GM19395 (cell line): ENCODE results near the gene OSBPL5.

Experiments used
- ATAC-seq: cut with Tn5 transposase; IDR thresholded peaks from one replicate; pipeline ENCODE4 v1.9.1; 2021; ENCODE audit warnings: mild to moderate bottlenecking, moderate library complexity; ENCODE audit not compliant: unreplicated experiment

Gene OSBPL5

DNA sequence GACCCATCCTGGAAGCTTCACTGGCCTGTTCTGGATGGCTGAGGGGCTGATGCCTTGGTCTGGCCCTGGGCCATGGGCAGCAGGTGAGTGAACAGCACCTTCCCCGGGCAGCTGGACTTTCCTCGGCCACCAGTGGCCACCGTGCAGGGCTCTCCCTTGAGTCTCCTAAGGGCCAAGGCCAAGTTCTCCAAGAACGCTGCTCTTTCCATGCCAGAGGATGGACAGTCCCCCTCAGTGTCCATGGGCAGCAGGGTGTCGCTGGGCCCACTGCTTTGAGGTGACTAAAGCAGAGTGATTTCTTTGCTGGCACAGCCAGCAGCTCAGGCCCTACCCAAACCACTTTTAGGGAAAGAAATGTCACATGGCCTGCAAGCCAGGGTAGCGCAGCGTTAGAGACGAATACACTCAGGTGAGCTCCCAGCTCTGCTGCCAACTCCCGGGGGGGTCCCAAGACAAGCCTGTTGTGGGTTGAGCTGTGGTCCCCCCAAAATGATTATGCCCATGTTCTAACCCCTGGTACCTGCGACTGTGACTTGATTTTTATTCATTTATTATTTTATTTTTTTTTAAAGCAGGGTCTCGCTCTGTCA is 104.6 kb downstream of the OSBPL5 start:
- no peak for ATAC-seq

- ATAC-seq = no peak
These were observed 106.1 kb downstream of the OSBPL5 start for GRCh38 chr11:3058753-3059664.

DNA sequence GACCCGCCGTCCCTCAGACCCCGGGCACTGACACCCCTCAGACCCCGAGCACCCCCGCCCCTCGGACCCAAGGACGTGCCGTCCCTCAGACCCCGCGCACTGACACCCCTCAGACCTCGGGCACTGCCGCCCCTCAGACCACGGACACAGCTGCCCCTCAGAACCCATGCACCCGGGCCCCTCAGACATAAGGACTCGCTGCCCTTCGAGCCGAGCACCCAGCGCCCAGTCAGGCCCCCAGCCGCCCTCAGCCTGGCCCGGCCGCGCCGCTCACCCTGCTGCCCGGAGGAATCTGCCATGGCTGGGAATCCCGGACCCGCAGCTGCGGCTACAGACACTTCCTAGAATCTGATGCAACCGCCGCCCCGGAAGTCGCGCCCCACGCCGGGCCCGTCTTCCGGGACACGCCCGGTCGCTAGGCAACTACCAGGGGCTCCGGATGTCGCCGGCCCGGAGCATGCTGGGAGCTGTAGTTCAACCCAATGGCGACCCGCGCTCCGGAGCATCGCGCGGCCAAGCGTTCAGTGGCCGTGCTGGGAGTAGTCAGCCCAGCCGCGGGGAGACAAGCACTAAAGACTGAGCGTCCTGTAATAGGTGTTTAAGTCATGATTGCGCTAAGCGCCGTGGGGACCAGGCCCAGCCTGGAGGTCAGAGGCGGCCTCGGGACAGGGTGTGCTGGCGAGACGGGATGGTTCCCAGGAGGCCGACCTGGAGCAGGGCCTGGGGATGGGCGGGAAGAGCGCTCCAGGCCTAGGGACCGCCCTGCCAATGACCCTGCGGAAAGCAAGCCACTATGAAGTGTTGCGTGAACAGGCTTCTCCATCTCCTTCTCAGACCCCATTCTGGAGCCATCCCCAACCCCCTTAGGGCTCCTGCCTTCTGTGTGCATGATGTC is 107.8 kb downstream of the OSBPL5 start, which contains the start of gene CARS1:
TSS of gene CARS1 (minus strand) at position 355 of the 895 bp plus-strand sequence. CDS start at position 299, 56 bp downstream.
- peak; percentile 94 for ATAC-seq

GRCh38 chr11:3056296-3057068 is 108.6 kb downstream of the OSBPL5 start:
- no peak for ATAC-seq

- ATAC-seq = no peak
These were observed 109.2 kb downstream of the OSBPL5 start for GRCh38 chr11:3055891-3056290.

GRCh38 chr11:3052567-3052966 is 112.5 kb downstream of the OSBPL5 start:
- ATAC-seq = no peak

DNA sequence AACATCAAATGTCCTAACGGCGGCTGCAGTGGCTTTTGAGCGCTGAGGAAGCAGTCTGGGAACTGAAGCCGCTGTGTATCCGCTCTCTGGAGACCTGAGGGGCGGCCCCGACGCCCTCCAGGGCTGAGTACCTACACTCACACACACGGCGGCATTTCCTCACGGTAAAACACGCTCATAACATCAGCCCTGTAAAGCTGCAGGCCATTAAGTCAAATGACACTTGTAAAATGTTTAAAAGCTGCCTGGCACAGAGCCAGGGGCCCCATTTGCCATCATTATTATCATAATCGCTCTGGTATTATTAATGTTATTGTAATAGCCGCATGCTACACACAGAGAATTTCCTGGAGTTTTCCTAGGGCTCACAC is 113.0 kb downstream of the OSBPL5 start:
- no peak for ATAC-seq

DNA sequence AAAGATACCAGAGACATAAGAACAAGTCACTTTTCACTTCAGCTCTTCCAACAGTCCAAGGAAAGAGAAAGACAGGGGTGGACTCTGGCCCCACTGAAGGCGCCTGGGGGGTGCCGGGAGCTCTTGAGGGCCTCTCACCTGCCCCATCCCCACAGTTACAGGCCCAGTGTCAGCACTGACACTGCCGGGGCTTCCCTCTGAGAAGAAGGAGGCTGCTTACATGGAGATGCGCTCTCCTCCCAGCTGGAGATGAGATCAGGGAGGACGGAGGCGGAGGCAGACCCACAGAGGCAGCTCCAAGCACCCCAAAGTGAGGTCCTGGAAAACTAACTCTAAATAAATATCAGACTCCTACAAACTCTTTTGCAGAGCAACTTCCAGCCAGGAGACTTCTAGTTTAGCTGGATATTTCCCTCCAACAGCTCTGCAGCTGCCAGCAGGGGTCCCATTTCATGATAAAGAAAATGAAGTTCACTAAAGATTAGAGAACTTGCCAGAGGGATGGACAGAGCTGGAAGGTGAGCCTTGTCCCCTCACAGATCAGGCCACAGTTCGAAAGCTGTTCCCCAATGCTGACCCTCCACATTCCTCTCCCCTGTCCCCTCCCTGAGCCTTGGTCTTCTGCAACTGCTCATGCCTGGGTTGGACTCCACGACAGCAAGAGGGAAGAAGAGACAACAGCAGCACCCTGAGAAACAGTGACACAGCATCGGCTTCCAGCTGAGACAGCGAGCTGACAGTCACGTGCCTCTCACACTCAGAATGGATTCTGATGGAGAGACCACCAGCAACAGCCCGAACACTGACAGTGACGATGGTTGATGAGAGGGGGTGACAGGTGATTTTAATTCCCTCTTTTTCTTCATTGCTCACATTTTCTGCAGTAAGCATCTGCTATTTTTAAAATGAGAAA is 113.7 kb downstream of the OSBPL5 start:
- no peak for ATAC-seq

- no peak for ATAC-seq
These were observed 114.5 kb downstream of the OSBPL5 start for GRCh38 chr11:3050386-3051195.

DNA sequence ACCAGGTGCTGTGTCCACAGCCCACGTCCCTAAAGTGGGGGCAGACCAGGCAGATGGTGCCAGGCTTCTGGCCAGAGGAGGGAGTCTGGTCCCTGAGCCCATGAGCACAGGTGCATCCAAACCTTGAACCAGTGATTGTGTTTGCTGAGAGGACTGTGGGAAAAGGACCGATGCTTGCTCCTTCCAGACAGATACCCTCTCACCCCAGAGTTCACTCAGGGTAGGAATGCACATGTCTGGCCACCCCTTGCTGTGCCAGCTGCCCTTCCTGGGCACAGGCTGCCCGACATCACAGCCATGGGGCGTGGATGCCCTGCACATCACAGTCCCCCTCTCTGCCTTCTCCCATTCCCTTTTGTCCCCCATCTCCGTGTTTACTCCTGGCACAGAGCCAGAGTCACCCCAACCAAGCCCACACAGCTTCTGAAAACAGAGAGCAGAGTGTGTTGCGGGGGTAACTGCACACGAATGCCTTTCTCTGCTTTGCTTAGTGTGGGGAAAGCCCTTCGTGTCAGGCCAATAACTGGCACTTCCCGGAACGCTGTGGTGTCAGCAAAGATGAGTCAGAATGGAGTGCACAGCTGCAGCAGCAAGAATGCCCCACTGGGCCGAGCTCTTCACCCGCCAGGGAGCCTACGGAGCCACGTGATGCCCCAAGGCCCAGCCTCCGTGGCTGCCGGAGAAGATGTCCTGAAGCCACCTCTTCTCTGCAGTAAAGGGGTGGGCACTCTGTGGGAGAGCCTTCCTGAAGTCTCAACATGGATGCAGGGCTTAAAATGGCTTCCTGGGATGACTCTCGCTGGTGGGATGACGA is 115.5 kb downstream of the OSBPL5 start:
- ATAC-seq = peak; percentile 89

GRCh38 chr11:3047637-3048036 is 117.5 kb downstream of the OSBPL5 start:
- no peak for ATAC-seq

DNA sequence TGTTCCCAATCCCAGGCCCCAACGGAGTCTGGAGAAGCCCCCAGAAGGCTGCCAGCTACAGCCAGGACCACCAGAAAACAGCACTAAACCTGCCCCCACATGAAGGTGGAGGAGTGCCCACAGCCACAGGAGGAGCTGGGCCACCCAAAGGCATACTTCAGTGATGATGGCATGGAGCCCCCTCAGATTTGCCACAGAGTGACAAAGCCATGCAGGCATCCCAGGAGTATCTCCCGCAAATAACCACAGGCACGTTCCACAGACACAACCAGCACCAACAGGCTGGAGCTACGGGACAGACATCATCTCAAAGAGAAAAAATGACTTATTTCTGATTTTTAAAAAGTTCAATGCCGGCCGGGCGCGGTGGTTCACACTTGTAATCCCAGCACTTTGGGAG is 118.5 kb downstream of the OSBPL5 start:
- no peak for ATAC-seq

GRCh38 chr11:3046190-3046589 is 118.9 kb downstream of the OSBPL5 start:
- no peak for ATAC-seq

- no peak for ATAC-seq
These were observed 120.2 kb downstream of the OSBPL5 start for GRCh38 chr11:3044915-3045314.

DNA sequence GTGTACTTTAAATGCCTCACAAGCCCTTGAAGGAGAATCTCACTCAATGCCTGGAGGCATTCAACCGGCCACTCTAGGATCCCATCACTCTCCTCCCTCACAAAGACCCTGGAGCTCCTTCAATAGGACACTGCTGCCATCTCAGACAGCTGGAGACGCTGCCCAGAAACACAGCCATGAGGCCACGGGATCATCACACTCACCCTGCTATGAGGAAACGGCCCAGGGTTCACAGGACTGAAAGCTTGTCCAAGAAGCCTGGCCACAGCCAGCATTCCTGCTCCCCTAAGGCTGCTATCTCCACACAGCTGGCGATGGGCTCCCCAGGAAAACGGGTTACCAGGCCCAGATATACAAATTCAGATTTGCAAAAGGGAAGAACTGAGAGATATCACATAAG is 121.1 kb downstream of the OSBPL5 start:
- no peak for ATAC-seq

- no peak for ATAC-seq
These were observed 121.7 kb downstream of the OSBPL5 start for GRCh38 chr11:3043315-3043871.

GRCh38 chr11:3042496-3043314 is 122.4 kb downstream of the OSBPL5 start:
- ATAC-seq = no peak
